Kasumi-1 (cell line): ENCODE measurements around the gene ACTR3.
"Not testable (repeated sequence)": the region's sequence is repeated elsewhere in the genome, so short reads cannot be mapped to it uniquely, and the experiment has no call there.

Source experiments
- DNase-seq, 2 experiments: peaks; one replicate each; lab custom pipeline; 2025; lab: John Stamatoyannopoulos, UW

Gene ACTR3

DNA sequence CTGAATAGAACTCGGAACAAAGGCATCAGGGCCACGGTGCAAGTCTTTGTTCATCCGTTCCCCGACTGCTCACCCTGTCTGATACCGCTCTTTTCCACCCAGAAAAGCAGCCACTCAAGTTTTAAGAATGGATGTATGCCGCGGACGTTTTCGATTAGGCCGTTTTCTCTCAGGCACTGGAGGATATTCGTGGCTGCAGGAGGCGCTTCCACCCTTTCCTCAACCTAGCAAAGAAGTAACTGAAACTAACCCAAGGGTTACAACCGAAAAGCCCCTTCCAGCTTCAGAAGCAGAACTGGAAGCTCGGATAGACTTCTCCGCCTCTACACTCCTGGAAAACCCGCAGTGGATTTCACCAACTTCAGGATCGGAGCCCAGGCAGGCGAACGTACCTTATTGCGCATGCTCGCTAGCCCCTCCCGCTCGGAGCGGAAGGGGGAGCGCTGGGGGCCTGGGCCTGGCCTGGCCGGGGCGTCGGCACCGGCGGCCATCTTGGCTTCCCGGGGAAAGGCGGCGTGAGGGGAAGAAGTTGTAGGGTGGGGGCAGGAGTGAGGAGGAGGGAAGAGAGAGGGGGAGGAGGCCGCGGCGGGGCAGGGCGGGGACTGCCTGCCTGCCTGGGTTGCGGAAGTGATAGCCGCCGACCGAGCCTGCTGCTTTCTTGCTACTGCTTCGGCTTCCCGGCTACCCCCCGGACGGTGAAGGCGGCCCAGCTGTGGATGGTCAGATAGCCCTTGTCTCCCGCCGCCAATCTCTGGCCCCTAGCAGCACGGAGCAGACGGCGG lies at the start of gene ACTR3:
Gene ACTR3, plus strand, starts transcription at position 619 of the 782 bp plus-strand sequence. CDS start 191 bp downstream, outside the sequence.
- DNase-seq, result peak; percentile 97 to 100

- no peak for DNase-seq
Measured at GRCh38 chr2:113840518-113840917, 49.4 kb upstream of the ACTR3 start.

DNA sequence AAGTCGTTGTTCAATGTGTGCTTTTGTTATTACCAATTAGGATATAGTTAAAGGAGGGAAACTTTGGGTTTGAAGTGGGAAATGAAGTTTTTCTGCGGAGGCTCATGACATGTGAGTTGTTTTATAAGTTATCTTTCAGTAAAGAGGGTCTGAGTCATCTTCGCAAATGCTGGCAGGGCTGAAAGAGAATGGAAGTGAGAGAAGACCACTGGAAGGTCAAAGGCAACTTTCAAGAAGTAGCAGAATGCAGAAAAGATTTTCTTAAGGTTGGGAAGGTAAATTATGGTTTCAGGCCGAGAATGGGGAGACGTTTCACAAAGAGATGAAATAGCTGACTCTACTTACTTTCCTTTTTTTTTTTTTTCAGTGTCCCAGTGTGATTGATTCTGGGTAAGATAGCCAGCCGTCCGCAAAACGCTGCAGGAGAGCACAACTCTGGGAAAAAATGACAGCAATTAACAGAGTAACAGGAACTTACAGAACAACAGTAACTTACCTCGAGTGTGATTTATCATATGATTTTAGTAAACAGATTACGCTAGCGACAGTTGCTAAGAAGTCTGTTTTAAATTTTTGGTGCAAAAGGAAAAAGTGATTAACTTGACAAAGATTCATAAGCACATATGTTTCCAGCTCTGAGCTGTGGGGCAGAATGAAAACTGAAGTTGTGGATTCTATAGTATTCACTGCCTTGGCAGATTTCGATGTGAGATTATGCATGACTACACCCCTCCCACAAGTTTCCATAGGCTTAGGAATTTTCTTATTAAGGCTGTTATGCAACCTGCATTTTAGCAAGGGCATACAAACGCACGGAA lies 46.8 kb upstream of the ACTR3 start:
- no peak for DNase-seq

DNA sequence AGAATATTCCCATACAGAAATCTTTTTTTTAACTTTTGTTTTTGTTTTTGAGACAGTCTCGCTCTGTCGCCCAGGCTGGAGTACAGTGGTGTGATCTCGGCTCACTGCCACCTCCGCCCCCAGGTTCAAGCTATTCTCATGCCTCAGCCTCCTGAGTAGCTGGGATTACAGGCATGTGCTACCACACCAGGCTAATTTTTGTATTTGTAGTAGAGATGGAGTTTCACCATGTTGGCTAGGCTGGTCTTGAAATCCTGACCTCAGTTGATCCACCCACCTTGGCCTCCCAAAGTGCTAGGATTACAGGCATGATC lies 46.2 kb upstream of the ACTR3 start:
- DNase-seq, result not testable (repeated sequence)

DNA sequence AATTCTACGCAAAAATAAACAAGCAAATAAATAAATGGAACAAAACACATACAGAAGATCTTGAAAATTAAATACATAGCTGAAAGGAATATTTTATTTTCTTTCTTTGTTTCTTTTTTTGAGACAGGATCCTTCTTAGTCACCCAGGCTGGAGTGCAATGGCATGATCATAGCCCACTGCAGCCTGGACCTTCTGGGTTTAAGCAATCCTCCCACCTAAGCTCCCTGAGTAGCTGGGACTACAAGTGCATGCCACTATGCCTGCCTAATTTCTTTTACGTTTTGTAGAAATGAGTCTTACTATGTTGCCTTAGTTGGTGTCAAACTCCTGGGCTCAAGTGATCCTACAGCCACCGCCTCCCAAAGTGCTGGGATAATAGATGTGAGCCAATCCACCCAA lies 44.6 kb upstream of the ACTR3 start:
- DNase-seq, result no peak

GRCh38 chr2:113845796-113846195 lies 44.1 kb upstream of the ACTR3 start:
- DNase-seq, result not testable (repeated sequence)

GRCh38 chr2:113846429-113846828 lies 43.5 kb upstream of the ACTR3 start:
- DNase-seq, result no peak

DNA sequence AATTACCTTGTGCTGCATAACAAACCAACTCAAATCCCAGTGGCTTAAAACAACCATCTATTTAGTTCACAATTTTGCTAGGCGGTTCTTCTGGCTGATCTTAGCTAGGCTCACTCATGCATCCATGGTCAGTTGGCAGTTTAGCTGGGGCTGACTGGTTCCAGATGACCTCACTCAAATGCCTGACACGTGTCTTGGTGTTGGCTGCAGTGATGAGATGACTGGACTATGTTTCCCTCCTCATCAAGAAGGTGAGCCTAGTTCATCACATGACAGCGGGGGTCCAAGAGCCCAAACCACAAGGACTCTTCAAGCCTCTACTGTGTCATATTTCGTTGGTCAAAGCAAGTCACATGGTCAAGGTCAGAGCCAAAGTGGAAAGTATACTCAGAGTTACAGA lies 42.7 kb upstream of the ACTR3 start:
- DNase-seq, result no peak

- no peak for DNase-seq
Measured at GRCh38 chr2:113848758-113849415, 41.0 kb upstream of the ACTR3 start.

GRCh38 chr2:113850687-113851086 lies 39.2 kb upstream of the ACTR3 start:
- DNase-seq, result no peak

GRCh38 chr2:113851640-113852039 lies 38.2 kb upstream of the ACTR3 start:
- DNase-seq, result no peak

DNA sequence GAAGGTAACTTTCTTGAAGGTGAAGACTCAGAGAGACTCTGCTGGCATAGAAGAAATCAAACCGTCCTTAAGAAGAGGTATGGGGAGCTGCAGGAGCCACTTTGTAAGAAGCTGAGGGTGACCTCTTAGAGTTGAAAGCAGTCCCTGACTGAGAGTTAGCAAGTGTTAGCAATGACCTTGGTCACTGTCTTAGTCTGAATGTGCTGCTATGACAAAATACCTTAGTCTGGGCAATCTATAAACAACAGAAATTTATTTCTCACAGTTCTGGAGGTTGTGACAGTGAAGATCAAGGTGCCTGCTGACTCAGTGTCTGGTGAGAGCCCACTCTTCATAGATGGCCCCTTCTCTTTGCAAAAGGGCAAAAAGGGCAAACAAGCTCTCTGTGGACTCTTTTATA lies 35.7 kb upstream of the ACTR3 start:
- DNase-seq, result no peak

- peak; percentile 51 to 57 for DNase-seq
Measured at GRCh38 chr2:113854970-113855740, 34.7 kb upstream of the ACTR3 start.

- peak; percentile 71 to 78 for DNase-seq
Measured at GRCh38 chr2:113857464-113857863, 32.4 kb upstream of the ACTR3 start.

GRCh38 chr2:113858764-113859163 lies 31.1 kb upstream of the ACTR3 start:
- no peak for DNase-seq

DNA sequence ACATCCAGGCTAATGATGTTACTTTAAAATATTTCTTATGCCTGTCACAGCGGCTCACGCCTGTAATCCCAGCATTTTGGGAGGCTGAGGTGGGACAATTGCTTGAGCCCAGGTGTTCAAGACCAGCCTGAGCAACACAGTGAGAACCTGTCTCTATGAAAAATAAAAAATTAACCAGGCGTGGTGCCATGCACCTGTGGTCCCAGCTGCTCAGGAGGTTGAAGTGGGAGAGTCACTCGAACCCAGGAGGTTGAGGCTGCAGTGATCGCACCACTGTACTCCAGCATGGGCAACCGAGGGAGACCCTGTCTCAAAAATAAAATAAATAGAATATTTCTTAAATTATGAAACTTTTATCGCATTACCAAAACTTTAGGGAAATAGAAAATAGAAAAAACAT lies 28.1 kb upstream of the ACTR3 start:
- no peak for DNase-seq

GRCh38 chr2:113863144-113863543 lies 26.7 kb upstream of the ACTR3 start:
- DNase-seq, result peak; percentile 79 to 86

- DNase-seq, result no peak
Measured at GRCh38 chr2:113867571-113867970, 22.3 kb upstream of the ACTR3 start.

DNA sequence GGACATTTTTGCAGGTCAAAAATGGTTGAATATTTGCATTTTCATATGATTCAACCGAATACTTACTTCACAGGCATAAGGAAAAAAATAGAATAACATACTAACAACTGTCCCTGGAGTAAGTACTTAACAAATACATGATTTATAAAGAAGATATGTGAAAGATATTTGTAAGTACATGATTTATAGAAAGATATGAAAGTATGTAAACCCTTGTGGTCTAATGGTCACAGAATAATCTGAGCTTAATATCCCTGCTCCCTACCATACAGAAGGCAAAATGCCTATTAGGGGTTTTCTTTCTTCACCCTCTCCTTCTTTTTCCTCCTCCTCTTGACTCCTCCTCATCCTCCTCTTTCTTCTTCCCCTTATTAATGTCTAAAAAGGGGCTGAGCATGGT lies 20.6 kb upstream of the ACTR3 start:
- no peak for DNase-seq

GRCh38 chr2:113872201-113872600 lies 17.7 kb upstream of the ACTR3 start:
- no peak for DNase-seq

DNA sequence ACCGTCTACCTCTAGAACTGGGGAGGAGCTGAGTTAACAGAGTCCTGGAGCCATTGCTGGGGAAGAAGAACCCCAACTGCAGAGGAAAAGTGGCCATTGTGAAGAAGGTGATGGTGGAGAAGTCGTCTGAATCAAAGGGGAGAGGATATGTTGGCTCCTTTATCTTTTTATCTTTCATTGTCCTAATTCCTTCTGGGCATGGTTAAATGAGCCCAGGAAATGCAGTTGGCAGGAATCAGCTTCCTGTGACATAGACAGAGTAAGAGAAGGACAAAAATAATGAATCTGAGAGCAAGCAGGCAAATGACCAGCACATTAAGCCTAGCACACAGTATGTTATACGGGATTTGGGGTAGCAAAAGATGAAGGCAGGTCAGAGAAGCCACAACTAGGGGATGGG lies 16.0 kb upstream of the ACTR3 start:
- no peak for DNase-seq

GRCh38 chr2:113875135-113875534 lies 14.8 kb upstream of the ACTR3 start:
- no peak for DNase-seq
